A549 (cell line): Measurements from ENCODE around the gene COX19. TPM values are rescaled to one million over a fixed set of nuclear protein-coding genes. Genes with fewer than 3 reads are reported as not detected.

ENCODE experiments used
- ATAC-seq, 2 experiments: fragments of 200-7000 bp in 1 of 2; fragments of >200 bp in 1 of 2; cut with Nextera tagmentation in 1 of 2; cut with Tn5 transposase in 1 of 2; 3 replicates each; pipeline versions ENCODE4 v1.8.0 to v1.9.1; 2018 to 2020; ENCODE audit warnings: mild to moderate bottlenecking in 1 of 2, moderate library complexity in 1 of 2
- CTCF ChIA-PET: fragments of 300-600 bp; sonication (Branson Sonifier 250); formaldehyde crosslinking; extraction: SDS; loops from one replicate; lab custom pipeline; 2021; ENCODE audit warnings: antibody characterized with exemption, inconsistent platforms; lab: Yijun Ruan, JAX
- POLR2A ChIA-PET: fragments of 350-600 bp; formaldehyde crosslinking; extraction: SDS; loops from one replicate; lab custom pipeline; 2021; ENCODE audit warnings: antibody characterized with exemption, inconsistent platforms; lab: Yijun Ruan, JAX
- DNase-seq, 2 experiments: peaks; one replicate each; pipeline versions ENCODE4 v3.0.0 to v3.0.0-alpha.2; 2011 to 2016; ENCODE audit warnings: low read depth in 1 of 2, low spot score in 1 of 2
- FAIRE-seq: peaks from 2 replicates; lab custom pipeline; 2011; peaks lifted over from hg19 to GRCh38; lab: Jason Lieb, UNC
- H3K27ac ChIP-seq, 2 experiments: fragments of >200 bp; sonication (Bioruptor Twin); formaldehyde crosslinking; 3 replicates each; pipeline ENCODE4 v1.5.1; 2016 to 2017
- H3K4me1 ChIP-seq: fragments of >200 bp; sonication (Bioruptor Twin); formaldehyde crosslinking; 3 replicates; pipeline ENCODE4 v1.6.1; 2016
- H3K4me2 ChIP-seq: fragments of >200 bp; sonication (Bioruptor Twin); formaldehyde crosslinking; 3 replicates; pipeline ENCODE4 v1.6.1; 2016
- H3K4me3 ChIP-seq: fragments of >200 bp; sonication (Bioruptor Twin); formaldehyde crosslinking; 3 replicates; pipeline ENCODE4 v1.5.1; 2016
- H3K9me3 ChIP-seq: fragments of >200 bp; sonication (Bioruptor Twin); formaldehyde crosslinking; 3 replicates; pipeline ENCODE4 v1.6.1; 2016
- CBX2 ChIP-seq: fragments of 200-600 bp; sonication (generic); IDR thresholded peaks from 2 replicates; pipeline ENCODE4 v1.6.1; 2016; ENCODE audit warnings: low read depth, mild to moderate bottlenecking, borderline replicate concordance
- CBX8 ChIP-seq: fragments of 200-600 bp; sonication (generic); IDR thresholded peaks from 2 replicates; pipeline ENCODE4 v1.6.1; 2016
- CHD2 ChIP-seq: fragments of 150-350 bp; IDR thresholded peaks from 2 replicates; pipeline ENCODE4 v1.6.1; 2014; ENCODE audit warnings: low read length; ENCODE audit not compliant: partially characterized antibody
- EHF ChIP-seq: fragments of 250-450 bp; sonication (Bioruptor Pico); IDR thresholded peaks from 2 replicates; pipeline ENCODE4 v1.5.0; 2020; ENCODE audit warnings: mild to moderate bottlenecking
- ELK1 ChIP-seq: fragments of 150-350 bp; IDR thresholded peaks from 2 replicates; pipeline ENCODE4 v1.6.1; 2014; ENCODE audit warnings: low read depth, mild to moderate bottlenecking, low read length
- EP300 ChIP-seq, 2 experiments: fragments of >200 bp; sonication (Bioruptor Twin); formaldehyde crosslinking; IDR thresholded peaks; 2 replicates in 1 of 2; 3 replicates in 1 of 2; pipeline ENCODE4 v1.6.1; 2016 to 2017
- FOSL2 ChIP-seq, 2 experiments: fragments of 450-650 bp in 1 of 2; fragments of >200 bp in 1 of 2; sonication (Bioruptor Twin) in 1 of 2; formaldehyde crosslinking; IDR thresholded peaks; 2 replicates each; pipeline versions ENCODE4 v1.5.0 to v1.6.1; 2016 to 2020; ENCODE audit warnings: mild to moderate bottlenecking in 1 of 2, moderate library complexity in 1 of 2
- FOXS1 ChIP-seq: fragments of 250-450 bp; sonication (Bioruptor Pico); IDR thresholded peaks from 2 replicates; pipeline ENCODE4 v1.5.0; 2020; ENCODE audit warnings: mild to moderate bottlenecking, moderate library complexity
- GATA3 ChIP-seq: IDR thresholded peaks from 2 replicates; pipeline ENCODE4 v1.6.1; 2012; ENCODE audit warnings: borderline replicate concordance
- HES2 ChIP-seq: fragments of >200 bp; sonication (Bioruptor Twin); formaldehyde crosslinking; IDR thresholded peaks from 2 replicates; pipeline ENCODE4 v1.6.1; 2016
- HEYL ChIP-seq: fragments of 250-450 bp; sonication (Bioruptor Pico); IDR thresholded peaks from 2 replicates; pipeline ENCODE4 v1.8.0; 2021; ENCODE audit warnings: mild to moderate bottlenecking, moderate library complexity
- HOXB5 ChIP-seq: fragments of 250-450 bp; sonication (Bioruptor Pico); IDR thresholded peaks from 2 replicates; pipeline ENCODE4 v1.5.0; 2020; ENCODE audit warnings: mild to moderate bottlenecking, moderate library complexity
- JUN ChIP-seq, 2 experiments: fragments of >200 bp; sonication (Bioruptor Twin); formaldehyde crosslinking; IDR thresholded peaks; 2 replicates in 1 of 2; 3 replicates in 1 of 2; pipeline ENCODE4 v1.6.1; 2016 to 2017
- JUNB ChIP-seq: fragments of >200 bp; sonication (Bioruptor Twin); formaldehyde crosslinking; IDR thresholded peaks from 2 replicates; pipeline ENCODE4 v1.6.1; 2016
- MAX ChIP-seq: IDR thresholded peaks from 2 replicates; pipeline ENCODE4 v1.6.1; 2012
- MAZ ChIP-seq: fragments of 150-350 bp; IDR thresholded peaks from 2 replicates; pipeline ENCODE4 v1.6.1; 2014; ENCODE audit warnings: antibody characterized with exemption, low read depth, low read length, borderline replicate concordance
- MYC ChIP-seq: IDR thresholded peaks from 2 replicates; pipeline ENCODE4 v1.6.1; 2012; ENCODE audit warnings: mild to moderate bottlenecking, inconsistent platforms, low read length, improper control_type of control experiment, borderline replicate concordance
- NR3C1 ChIP-seq: fragments of >200 bp; sonication (Bioruptor Twin); formaldehyde crosslinking; IDR thresholded peaks from 3 replicates; pipeline ENCODE4 v1.6.1; 2017
- RAD21 ChIP-seq, 2 experiments: fragments of >200 bp in 1 of 2; sonication (Bioruptor Twin) in 1 of 2; formaldehyde crosslinking in 1 of 2; IDR thresholded peaks in 1 of 2; conservative IDR thresholded peaks in 1 of 2; 2 replicates in 1 of 2; 3 replicates in 1 of 2; pipeline ENCODE4 v1.6.1; 2012 to 2018; ENCODE audit warnings: inconsistent platforms in 1 of 2
- RCOR1 ChIP-seq: fragments of 150-350 bp; IDR thresholded peaks from 2 replicates; pipeline ENCODE4 v1.6.1; 2014; ENCODE audit warnings: antibody characterized with exemption, low read length, low read depth
- REST ChIP-seq: fragments of 200-600 bp; sonication (generic); IDR thresholded peaks from 2 replicates; pipeline ENCODE4 v1.6.1; 2016; ENCODE audit warnings: antibody characterized with exemption, mild to moderate bottlenecking, moderate library complexity
- RFX5 ChIP-seq: fragments of 450-650 bp; IDR thresholded peaks from 2 replicates; pipeline ENCODE4 v1.7.1; 2014; ENCODE audit warnings: antibody characterized with exemption, mild to moderate bottlenecking, moderate library complexity
- RNF2 ChIP-seq: fragments of 200-600 bp; sonication (generic); IDR thresholded peaks from 2 replicates; pipeline ENCODE4 v1.6.1; 2016; ENCODE audit warnings: low read depth, mild to moderate bottlenecking, antibody characterized with exemption, moderate library complexity, borderline replicate concordance
- SMC3 ChIP-seq: fragments of >200 bp; sonication (Bioruptor Twin); formaldehyde crosslinking; IDR thresholded peaks from 3 replicates; pipeline ENCODE4 v1.6.1; 2018; ENCODE audit warnings: inconsistent platforms
- TFCP2L1 ChIP-seq: fragments of 250-450 bp; sonication (Bioruptor Pico); IDR thresholded peaks from 2 replicates; pipeline ENCODE4 v1.5.0; 2021; ENCODE audit warnings: mild to moderate bottlenecking
- WGBS: methylation state at CpG from one replicate; pipeline ENCODE4 v1.1.6; 2017; ENCODE audit errors: missing lambda C conversion rate; 5-methylcytosine and 5-hydroxymethylcytosine counted together
- polyA plus RNA-seq, 4 experiments: library from polyadenylated mRNA; depleted of rRNA in 3 of 4; stranded (reverse); fragments of >200 nt; fragmentation: RNase III in 1 of 4; extraction: RNeasy Plus Mini Kit Qiagen cat#74134 plus additional on column Dnase treatment in 1 of 4; gene quantifications; 2 replicates in 3 of 4; 3 replicates in 1 of 4; pipeline ENCODE4 v1.2.3, GENCODE V29; 2011 to 2017

COX19 gene
- polyA plus RNA-seq, 2 of the 4 experiments (the other 2 are of a cell fraction): 6.2 to 7.6 TPM

GRCh38 chr7:1010226-1010625, 34.9 kb upstream of the COX19 start:
- Histone ChIP-seq H3K27ac (no peak overlapping the region), H3K4me1 (no peaks in the 10 kb centered on the region), H3K4me2 (no peak overlapping the region), H3K9me3 (no peaks in the 10 kb centered on the region), H3K4me3 (no peak overlapping the region)
- WGBS: 77% methylated on average over 7 of the region's 13 CpGs
- TF ChIP-seq HEYL (CRISPR knock-in tag) (no peak), FOXS1 (no peak), JUN (IDR thresholded peaks at IDR 0.05) (no peak), RAD21 (conservative IDR thresholded peaks at IDR 0.05 in 1 of 2, IDR thresholded peaks at IDR 0.05 in 1 of 2) (no peak), GATA3 (no peak), MAX (no peak), RNF2 (no peak), NR3C1 (no peak)
- CTCF ChIA-PET: interaction anchor here (1.1 to 3.8 kb wide), 2 partner anchors 16 to 55 kb away, joined by 5 to 37 read pairs; no protein-coding TSS in a partner anchor
- POLR2A ChIA-PET: no interaction called here
- ATAC-seq: no peak
- no peak for DNase-seq
- FAIRE-seq: no peak

- Histone ChIP-seq H3K4me1 (no peaks in the 10 kb centered on the region), H3K4me2 (no peak overlapping the region), H3K27ac (no peak overlapping the region), H3K4me3 (no peak overlapping the region), H3K9me3 (no peaks in the 10 kb centered on the region)
- DNase-seq (no peak), FAIRE-seq (no peak), ATAC-seq (no peak)
- no peak for TF ChIP-seq CHD2
- TF ChIP-seq FOSL2 (IDR thresholded peaks at IDR 0.05): no peak
- TF ChIP-seq FOSL2 (CRISPR knock-in tag; IDR thresholded peaks at IDR 0.05): no peak
- WGBS: 98% methylated on average over 22 of the region's 22 CpGs
- CTCF ChIA-PET: interaction anchor here (1.1 to 3.8 kb wide), 2 partner anchors 16 to 56 kb away, joined by 5 to 37 read pairs; no protein-coding TSS in a partner anchor
- POLR2A ChIA-PET: no interaction called here
Measured at GRCh38 chr7:1009747-1010146, 34.4 kb upstream of the COX19 start.

- Histone ChIP-seq H3K4me1 (no peaks in the 10 kb centered on the region), H3K4me3 (no peak overlapping the region), H3K27ac (no peak overlapping the region)
- no peak for DNase-seq
- TF ChIP-seq GATA3: no peak
- no peak for TF ChIP-seq HOXB5 (CRISPR knock-in tag)
- TF ChIP-seq MAZ: no peak
- no peak for TF ChIP-seq FOSL2 (IDR thresholded peaks at IDR 0.05)
- TF ChIP-seq FOSL2 (CRISPR knock-in tag; IDR thresholded peaks at IDR 0.05): no peak
- no peak for TF ChIP-seq EP300 (IDR thresholded peaks at IDR 0.05)
- no peak for TF ChIP-seq RFX5
- no peak for TF ChIP-seq HEYL (CRISPR knock-in tag)
- TF ChIP-seq, all 56 proteins: peak for 0
- ChIA-PET POLR2A (no interaction called here), CTCF (interaction anchor here (1.1 to 3.8 kb wide), 4 partner anchors 10 to 174 kb away, joined by 3 to 37 read pairs (median 5); no protein-coding TSS in a partner anchor)
- ATAC-seq (no peak), FAIRE-seq (no peak)
- WGBS: 88% methylated on average over 37 of the region's 37 CpGs
- Histone ChIP-seq H3K9me3 (no peaks in the 10 kb centered on the region), H3K4me2 (no peak overlapping the region)
Measured at GRCh38 chr7:1008733-1009363, 33.5 kb upstream of the COX19 start.

- Histone ChIP-seq H3K4me3 (no peak overlapping the region), H3K9me3 (no peaks in the 10 kb centered on the region), H3K4me2 (no peak overlapping the region), H3K27ac (no peak overlapping the region), H3K4me1 (no peaks in the 10 kb centered on the region)
- ChIA-PET POLR2A (no interaction called here), CTCF (interaction anchor here (1.1 to 3.8 kb wide), 4 partner anchors 11 to 175 kb away, joined by 3 to 37 read pairs (median 5); no protein-coding TSS in a partner anchor)
- DNase-seq: no peak
- 84% methylated on average over 12 of the region's 15 CpGs for WGBS
- no peak for ATAC-seq
- no peak for FAIRE-seq
- no peak for TF ChIP-seq HES2
- TF ChIP-seq ELK1: no peak
- TF ChIP-seq RCOR1: no peak
- no peak for TF ChIP-seq SMC3
- TF ChIP-seq JUNB: no peak
- TF ChIP-seq REST: no peak
- no peak for TF ChIP-seq EHF (CRISPR knock-in tag)
- no peak for TF ChIP-seq GATA3
- no peak for TF ChIP-seq CBX2
- TF ChIP-seq MYC: no peak
- no peak for TF ChIP-seq RAD21 (conservative IDR thresholded peaks at IDR 0.05 in 1 of 2, IDR thresholded peaks at IDR 0.05 in 1 of 2)
- TF ChIP-seq CBX8: no peak
- TF ChIP-seq TFCP2L1: no peak
Measured at GRCh38 chr7:1007901-1008300, 32.6 kb upstream of the COX19 start.
